ENCODE results near the gene SNAP47.

GRCh38 chr1:227766015-227766634 lies 30.9 kb downstream of the SNAP47 start:
- TF ChIP-seq POLR2A (IDR thresholded peaks at IDR 0.05) (no peak), CTCF (IDR thresholded peaks at IDR 0.05) (no peak)

Data from lower leg skin (tissue), 3 donors.